GM21381 (cell line): ENCODE results near the gene PDE9A.
"Not testable (repeated sequence)": the region's sequence is repeated elsewhere in the genome, so short reads cannot be mapped to it uniquely, and the experiment has no call there.

Source experiments
- ATAC-seq: cut with Tn5 transposase; IDR thresholded peaks from one replicate; pipeline ENCODE4 v1.9.1; 2021; ENCODE audit warnings: mild to moderate bottlenecking, moderate library complexity; ENCODE audit not compliant: unreplicated experiment

PDE9A gene

GRCh38 chr21:42653231-42654061 is at the start of gene PDE9A:
Gene PDE9A, plus strand, starts transcription at chr21:42653621. Its CDS starts 194 bp downstream, at chr21:42653815.
- ATAC-seq, result no peak

- ATAC-seq, result no peak
Measured at GRCh38 chr21:42607102-42607501, 46.3 kb upstream of the PDE9A start.

GRCh38 chr21:42607525-42608102 is 45.8 kb upstream of the PDE9A start:
- ATAC-seq, result no peak

GRCh38 chr21:42608446-42608845 is 45.0 kb upstream of the PDE9A start:
- ATAC-seq, result no peak

- ATAC-seq, result no peak
Measured at GRCh38 chr21:42609811-42610210, 43.6 kb upstream of the PDE9A start.

- no peak for ATAC-seq
Measured at GRCh38 chr21:42611852-42612251, 41.6 kb upstream of the PDE9A start.

GRCh38 chr21:42612390-42612789 is 41.0 kb upstream of the PDE9A start:
- ATAC-seq, result no peak

- ATAC-seq, result no peak
Measured at GRCh38 chr21:42613756-42614155, 39.7 kb upstream of the PDE9A start.

- ATAC-seq, result no peak
Measured at GRCh38 chr21:42614396-42614795, 39.0 kb upstream of the PDE9A start.

- no peak for ATAC-seq
Measured at GRCh38 chr21:42614811-42615351, 38.5 kb upstream of the PDE9A start.

- ATAC-seq, result not testable (repeated sequence)
Measured at GRCh38 chr21:42615377-42615776, 38.0 kb upstream of the PDE9A start.

GRCh38 chr21:42615924-42616323 is 37.5 kb upstream of the PDE9A start:
- ATAC-seq, result no peak

- no peak for ATAC-seq
Measured at GRCh38 chr21:42616446-42616845, 37.0 kb upstream of the PDE9A start.

- ATAC-seq, result no peak
Measured at GRCh38 chr21:42616941-42617340, 36.5 kb upstream of the PDE9A start.

GRCh38 chr21:42617486-42617885 is 35.9 kb upstream of the PDE9A start:
- no peak for ATAC-seq

- no peak for ATAC-seq
Measured at GRCh38 chr21:42618707-42619102, 34.7 kb upstream of the PDE9A start.

- no peak for ATAC-seq
Measured at GRCh38 chr21:42619166-42619565, 34.3 kb upstream of the PDE9A start.

- ATAC-seq, result no peak
Measured at GRCh38 chr21:42619841-42620240, 33.6 kb upstream of the PDE9A start.

GRCh38 chr21:42621166-42621818 is 32.1 kb upstream of the PDE9A start:
- no peak for ATAC-seq

- no peak for ATAC-seq
Measured at GRCh38 chr21:42621819-42622177, 31.6 kb upstream of the PDE9A start.

- ATAC-seq, result no peak
Measured at GRCh38 chr21:42622284-42622683, 31.1 kb upstream of the PDE9A start.

- ATAC-seq, result no peak
Measured at GRCh38 chr21:42623694-42624093, 29.7 kb upstream of the PDE9A start.
